Measurements from ENCODE around the gene KDM3B.
A peak's percentile ranks its signal among the peaks of the same experiment; 100 is the strongest.
"Not testable (repeated sequence)": the region's sequence is repeated elsewhere in the genome, so short reads cannot be mapped to it uniquely, and the experiment has no call there.

Gene KDM3B, protein sequence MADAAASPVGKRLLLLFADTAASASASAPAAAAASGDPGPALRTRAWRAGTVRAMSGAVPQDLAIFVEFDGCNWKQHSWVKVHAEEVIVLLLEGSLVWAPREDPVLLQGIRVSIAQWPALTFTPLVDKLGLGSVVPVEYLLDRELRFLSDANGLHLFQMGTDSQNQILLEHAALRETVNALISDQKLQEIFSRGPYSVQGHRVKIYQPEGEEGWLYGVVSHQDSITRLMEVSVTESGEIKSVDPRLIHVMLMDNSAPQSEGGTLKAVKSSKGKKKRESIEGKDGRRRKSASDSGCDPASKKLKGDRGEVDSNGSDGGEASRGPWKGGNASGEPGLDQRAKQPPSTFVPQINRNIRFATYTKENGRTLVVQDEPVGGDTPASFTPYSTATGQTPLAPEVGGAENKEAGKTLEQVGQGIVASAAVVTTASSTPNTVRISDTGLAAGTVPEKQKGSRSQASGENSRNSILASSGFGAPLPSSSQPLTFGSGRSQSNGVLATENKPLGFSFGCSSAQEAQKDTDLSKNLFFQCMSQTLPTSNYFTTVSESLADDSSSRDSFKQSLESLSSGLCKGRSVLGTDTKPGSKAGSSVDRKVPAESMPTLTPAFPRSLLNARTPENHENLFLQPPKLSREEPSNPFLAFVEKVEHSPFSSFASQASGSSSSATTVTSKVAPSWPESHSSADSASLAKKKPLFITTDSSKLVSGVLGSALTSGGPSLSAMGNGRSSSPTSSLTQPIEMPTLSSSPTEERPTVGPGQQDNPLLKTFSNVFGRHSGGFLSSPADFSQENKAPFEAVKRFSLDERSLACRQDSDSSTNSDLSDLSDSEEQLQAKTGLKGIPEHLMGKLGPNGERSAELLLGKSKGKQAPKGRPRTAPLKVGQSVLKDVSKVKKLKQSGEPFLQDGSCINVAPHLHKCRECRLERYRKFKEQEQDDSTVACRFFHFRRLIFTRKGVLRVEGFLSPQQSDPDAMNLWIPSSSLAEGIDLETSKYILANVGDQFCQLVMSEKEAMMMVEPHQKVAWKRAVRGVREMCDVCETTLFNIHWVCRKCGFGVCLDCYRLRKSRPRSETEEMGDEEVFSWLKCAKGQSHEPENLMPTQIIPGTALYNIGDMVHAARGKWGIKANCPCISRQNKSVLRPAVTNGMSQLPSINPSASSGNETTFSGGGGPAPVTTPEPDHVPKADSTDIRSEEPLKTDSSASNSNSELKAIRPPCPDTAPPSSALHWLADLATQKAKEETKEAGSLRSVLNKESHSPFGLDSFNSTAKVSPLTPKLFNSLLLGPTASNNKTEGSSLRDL (N-terminal part only)
- 136 to 220 reads per million in 2 experiments for total RNA-seq

GRCh38 chr5:138352071-138352721 is at the start of gene KDM3B:
KDM3B (plus strand) TSS chr5:138352685; CDS start chr5:138352796, 111 bp downstream.
- peak; percentile 87 for DNase-seq (ENCODE audit: low read depth)

DNA sequence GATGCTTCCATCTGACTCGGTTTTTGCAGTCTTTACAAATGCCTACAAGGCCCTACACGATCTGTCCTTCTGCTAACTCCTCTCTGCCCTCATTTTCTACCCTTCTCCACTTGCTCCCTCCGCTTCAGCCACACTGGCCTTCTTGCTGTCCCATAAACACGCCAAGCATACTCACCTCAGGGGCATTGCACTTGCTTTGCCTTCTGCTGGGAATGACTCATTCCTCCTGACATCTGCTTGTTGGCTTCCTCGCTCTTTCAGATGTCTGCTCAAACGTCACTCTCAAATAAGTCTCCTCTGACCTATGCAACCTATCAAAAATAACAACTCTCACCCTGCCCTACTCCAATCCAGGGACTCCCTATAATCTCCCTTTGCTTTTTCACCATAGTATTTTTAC is 49.1 kb upstream of the KDM3B start:
- DNase-seq (ENCODE audit: low read depth) = no peak

DNA sequence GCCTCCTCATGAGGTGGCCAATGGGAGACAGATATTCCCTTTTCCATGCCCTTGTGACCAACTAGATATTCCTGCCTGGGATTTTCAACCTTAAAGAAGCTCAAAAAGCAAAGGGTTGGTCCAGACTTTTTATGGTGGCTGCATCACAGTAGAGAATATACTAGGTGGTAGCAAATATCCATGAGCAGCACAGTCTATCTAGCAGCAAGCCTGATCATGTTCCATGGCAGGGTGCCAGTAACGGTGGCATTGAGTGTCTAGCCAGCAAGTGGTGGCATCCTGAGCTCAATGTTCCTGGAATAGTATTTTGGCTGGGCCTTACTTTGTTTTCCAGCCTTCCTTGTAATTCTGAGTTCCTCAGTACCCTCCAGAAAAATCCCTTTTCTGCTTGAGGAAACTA is 46.7 kb upstream of the KDM3B start:
- no peak for DNase-seq (ENCODE audit: low read depth)

GRCh38 chr5:138315751-138316278 is 36.7 kb upstream of the KDM3B start:
- no peak for DNase-seq (ENCODE audit: low read depth)

- no peak for DNase-seq (ENCODE audit: low read depth)
Observed at GRCh38 chr5:138316355-138316754, 36.1 kb upstream of the KDM3B start.

- not testable (repeated sequence) for DNase-seq (ENCODE audit: low read depth)
Observed at GRCh38 chr5:138318211-138318610, 34.3 kb upstream of the KDM3B start.

- no peak for DNase-seq (ENCODE audit: low read depth)
Observed at GRCh38 chr5:138330813-138331448, 21.6 kb upstream of the KDM3B start.

DNA sequence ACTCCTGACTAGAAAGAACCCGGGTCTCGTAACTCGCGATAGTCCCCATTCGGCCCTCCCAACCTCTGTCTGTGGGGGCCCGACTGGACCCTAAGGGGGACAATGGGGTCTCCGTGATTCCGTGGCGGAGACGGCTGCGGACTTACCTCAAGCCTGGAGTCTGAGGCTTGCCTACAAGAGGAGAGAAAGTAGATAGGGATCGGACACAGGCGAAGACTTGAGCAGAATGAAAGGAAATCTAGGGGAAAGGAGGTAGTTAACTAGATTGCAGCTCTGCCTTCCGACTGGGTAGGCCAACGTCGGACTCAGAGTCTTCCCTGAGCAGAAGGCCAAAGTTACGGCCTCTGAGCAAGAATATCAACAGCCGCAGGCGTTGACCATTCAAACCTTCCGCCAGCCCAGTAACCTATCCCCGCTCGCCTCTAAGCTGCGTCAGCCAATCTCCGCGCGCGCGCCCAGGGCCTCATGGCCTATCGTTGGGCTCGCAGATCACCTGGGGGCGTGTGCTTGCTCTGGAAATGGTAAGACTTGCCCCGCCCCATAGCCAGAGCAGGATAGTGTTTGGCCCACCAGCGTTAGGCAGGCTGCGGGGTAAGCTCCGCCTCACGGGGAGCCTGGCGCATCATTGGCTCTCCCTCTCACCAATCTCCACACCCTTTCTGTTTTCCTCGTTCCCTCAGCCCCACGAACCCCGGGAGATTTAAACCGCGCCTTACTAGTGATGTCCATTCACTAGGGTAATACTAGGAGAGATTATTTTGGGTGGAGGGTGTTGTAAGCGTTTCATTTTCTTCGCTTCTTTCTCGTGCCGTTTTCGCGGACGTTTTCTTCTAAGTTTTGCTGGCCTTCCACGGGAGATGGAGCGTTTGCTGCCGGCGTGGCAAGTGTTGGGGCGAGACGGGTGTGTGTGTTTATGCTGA is 20.8 kb upstream of the KDM3B start, which contains the start of gene CDC25C:
CDC25C (minus strand) TSS at position 356 of the 920 bp plus-strand sequence. CDS start 624 bp downstream, outside the sequence.
- peak; percentile 96 for DNase-seq (ENCODE audit: low read depth)

- DNase-seq (ENCODE audit: low read depth) = no peak
Observed at GRCh38 chr5:138334867-138335447, 17.5 kb upstream of the KDM3B start.

DNA sequence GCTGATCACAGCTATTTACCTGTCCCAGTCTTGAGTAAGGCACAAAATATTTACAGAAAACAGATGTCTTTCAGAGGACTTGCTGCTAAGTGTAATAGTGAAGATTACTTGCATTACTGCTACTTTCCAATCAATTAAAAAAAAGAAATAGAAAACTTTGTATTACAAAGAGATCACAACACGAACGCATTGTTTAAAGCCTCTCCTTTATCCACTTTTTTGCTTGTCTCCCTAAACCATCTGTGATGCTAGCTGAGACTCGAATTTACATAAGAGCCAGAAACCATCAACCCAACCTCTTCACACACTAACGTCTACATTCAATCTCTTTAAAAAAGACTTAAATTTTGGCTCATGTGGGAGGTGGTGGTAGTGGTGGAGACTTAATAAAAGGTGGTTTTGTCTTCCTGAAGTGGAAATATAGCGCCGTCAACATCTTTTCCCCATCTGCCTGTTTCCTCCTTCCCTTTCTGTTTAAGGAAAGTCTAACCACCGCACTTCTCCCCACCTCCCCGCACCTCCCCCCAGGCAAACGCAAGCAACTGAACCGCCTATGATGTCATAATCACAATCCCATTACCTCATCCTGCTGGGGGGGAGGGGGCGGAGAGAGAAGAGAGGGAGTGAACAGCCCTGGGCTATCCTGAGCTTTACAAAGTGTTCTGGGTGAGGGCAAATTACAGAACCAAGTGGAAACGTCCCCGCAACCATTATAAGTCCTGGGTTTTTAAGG is 15.4 kb upstream of the KDM3B start:
- DNase-seq (ENCODE audit: low read depth) = peak; percentile 74

- peak; percentile 85 for DNase-seq (ENCODE audit: low read depth)
Observed at GRCh38 chr5:138337685-138338410, 14.6 kb upstream of the KDM3B start, which contains the start of gene FAM53C. FAM53C (plus strand) TSS chr5:138338266; CDS start chr5:138341336, 3,070 bp downstream.

DNA sequence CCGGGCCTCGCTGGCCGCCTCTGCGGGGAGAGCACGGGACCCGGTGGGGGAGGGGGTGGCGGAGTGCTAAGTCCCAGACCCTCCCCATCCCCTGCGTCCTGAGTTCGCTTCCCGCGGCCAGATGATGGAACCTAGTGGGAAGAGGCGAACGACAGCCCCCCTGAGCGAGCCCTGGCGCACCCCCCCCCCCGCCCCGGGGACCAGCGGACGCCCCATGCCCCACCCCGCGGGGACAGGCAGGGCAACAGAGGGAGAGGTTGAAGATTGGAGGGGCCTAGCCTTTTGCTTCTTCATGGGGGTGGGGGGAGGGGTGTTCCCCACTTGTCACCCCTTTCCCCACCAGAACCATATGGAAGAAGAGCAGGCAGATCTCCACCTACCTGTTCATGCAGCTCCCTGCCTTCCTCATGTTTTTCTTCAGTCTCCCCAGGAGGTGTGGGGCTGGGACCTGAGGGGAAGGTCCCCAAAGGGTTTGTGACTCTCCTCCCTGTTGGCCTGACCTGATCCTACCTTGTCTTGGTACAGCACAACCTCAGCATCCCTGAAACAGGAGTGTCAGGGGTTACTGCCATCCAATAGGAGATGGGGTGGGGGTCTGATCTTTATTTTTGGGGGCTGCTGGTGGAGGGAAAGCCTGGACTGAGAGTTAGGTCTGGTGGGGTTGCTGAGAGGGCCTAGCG is 13.9 kb upstream of the KDM3B start:
- DNase-seq (ENCODE audit: low read depth) = no peak

GRCh38 chr5:138339091-138339456 is 13.4 kb upstream of the KDM3B start:
- DNase-seq (ENCODE audit: low read depth) = no peak

GRCh38 chr5:138339464-138339863 is 13.0 kb upstream of the KDM3B start:
- DNase-seq (ENCODE audit: low read depth) = no peak

GRCh38 chr5:138340008-138340407 is 12.5 kb upstream of the KDM3B start:
- no peak for DNase-seq (ENCODE audit: low read depth)

GRCh38 chr5:138344887-138345622 is 7.4 kb upstream of the KDM3B start:
- DNase-seq (ENCODE audit: low read depth) = no peak
